Activated CD4-positive, CD25-positive, alpha-beta regulatory T cell treated with anti-CD3 and anti-CD28 coated beads, Interleukin-2, amount 50 U/mL, for 72 hours (primary cell): ENCODE results near the gene FAM240B.

Experiments used
- DNase-seq: peaks from one replicate; pipeline ENCODE4 v3.0.0; 2021

Gene FAM240B

GRCh38 chr9:38662763-38663593 lies 57.0 kb downstream of the FAM240B start:
- DNase-seq: no peak

GRCh38 chr9:38659538-38659937 lies 60.4 kb downstream of the FAM240B start:
- no peak for DNase-seq

- no peak for DNase-seq
Observed at GRCh38 chr9:38656896-38657295, 63.0 kb downstream of the FAM240B start.

- no peak for DNase-seq
Observed at GRCh38 chr9:38652486-38652885, 67.4 kb downstream of the FAM240B start.

DNA sequence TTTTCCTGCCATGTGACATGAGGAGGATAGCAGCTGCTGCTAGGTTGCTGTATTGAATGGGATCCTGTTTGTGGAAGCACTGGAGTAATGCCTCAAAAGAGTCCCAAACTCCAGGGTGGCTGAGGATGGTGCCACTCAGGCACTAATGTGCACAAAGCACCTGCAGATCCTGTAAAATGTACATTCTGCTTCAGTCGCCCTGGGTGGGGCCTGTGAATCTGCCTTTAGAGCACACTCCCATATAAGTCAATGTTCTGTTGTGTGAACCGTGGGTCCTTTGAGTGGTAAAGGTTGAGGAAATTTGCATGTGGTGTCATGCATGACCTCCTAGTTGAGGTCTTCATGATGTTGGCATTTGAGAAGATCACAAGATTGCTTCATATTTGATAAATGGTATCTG lies 67.9 kb downstream of the FAM240B start:
- no peak for DNase-seq

GRCh38 chr9:38651400-38652042 lies 68.4 kb downstream of the FAM240B start:
- no peak for DNase-seq

- DNase-seq: no peak
Observed at GRCh38 chr9:38650564-38650963, 69.4 kb downstream of the FAM240B start.

DNA sequence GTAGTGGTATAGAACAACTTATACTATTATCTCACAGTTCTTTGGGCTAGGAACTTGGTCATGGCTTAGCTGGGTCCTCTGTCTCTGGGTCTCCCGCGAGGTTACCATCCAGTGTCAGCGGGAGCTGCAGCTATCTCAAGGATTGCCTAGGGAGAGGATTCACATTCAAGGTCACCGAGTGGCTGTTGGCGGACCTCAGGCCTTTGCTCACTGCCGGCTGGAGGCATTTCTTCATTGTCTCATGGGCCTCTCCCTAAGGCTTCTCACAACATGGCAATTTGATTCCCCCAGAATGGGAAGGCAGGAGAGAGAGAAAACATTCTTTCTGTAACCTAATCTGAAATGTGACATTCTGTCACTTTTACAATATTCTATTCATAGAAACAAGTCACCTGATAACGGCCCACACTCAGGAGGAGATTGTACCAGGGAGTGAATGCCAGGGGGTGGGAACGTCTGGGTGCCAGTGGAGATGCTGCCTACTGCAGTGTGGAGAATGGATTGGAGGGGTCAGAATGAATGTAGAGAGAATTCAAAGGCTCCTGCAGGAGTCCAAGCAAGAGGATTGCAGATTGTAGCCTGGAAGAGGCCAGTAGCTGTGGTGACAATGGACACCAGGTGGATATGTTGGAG lies 70.1 kb downstream of the FAM240B start:
- no peak for DNase-seq

GRCh38 chr9:38644601-38645000 lies 75.3 kb downstream of the FAM240B start:
- DNase-seq: no peak
